Activated CD4-positive, alpha-beta memory T cell treated with anti-CD3 and anti-CD28 coated beads for 36 hours (primary cell): ENCODE measurements around the gene ZBTB39. TPM values are rescaled to one million over a fixed set of nuclear protein-coding genes. Genes with fewer than 3 reads are reported as not detected.
A peak's percentile ranks its signal among the peaks of the same experiment; 100 is the strongest.
"Not testable (repeated sequence)": the region's sequence is repeated elsewhere in the genome, so short reads cannot be mapped to it uniquely, and the experiment has no call there.

Experiments
- CTCF ChIA-PET: fragments of 350-600 bp; sonication (Branson Sonifier 250); formaldehyde crosslinking; loops from one replicate; lab custom pipeline; 2021; ENCODE audit warnings: antibody characterized with exemption, inconsistent platforms; lab: Charles Lee
- POLR2A ChIA-PET: fragments of 350-600 bp; sonication (Branson Sonifier 250); formaldehyde crosslinking; loops from one replicate; lab custom pipeline; 2021; ENCODE audit warnings: antibody characterized with exemption; lab: Charles Lee
- DNase-seq: peaks from one replicate; pipeline ENCODE4 v3.0.0-alpha.2; 2020
- H3K27ac Mint-ChIP-seq: one replicate; pipeline ENCODE4 v1.8.0; 2021; ENCODE audit warnings: mixed read lengths
- H3K27me3 Mint-ChIP-seq: one replicate; pipeline ENCODE4 v1.8.0; 2021; ENCODE audit warnings: mixed read lengths
- H3K36me3 Mint-ChIP-seq: one replicate; pipeline ENCODE4 v1.8.0; 2021; ENCODE audit warnings: mixed read lengths
- H3K4me1 Mint-ChIP-seq: one replicate; pipeline ENCODE4 v1.8.0; 2021; ENCODE audit warnings: low read depth, mixed read lengths
- H3K4me3 Mint-ChIP-seq: one replicate; pipeline ENCODE4 v1.8.0; 2021; ENCODE audit warnings: mild to moderate bottlenecking, mixed read lengths
- H3K9me3 Mint-ChIP-seq: one replicate; pipeline ENCODE4 v1.8.0; 2021; ENCODE audit warnings: mixed read lengths
- intact Hi-C: fragments of 100-400 bp; cut with micrococcal nuclease; formaldehyde crosslinking; loops from one replicate; pipeline ENCODE4 v1.15.1; 2023
- total RNA-seq, 2 experiments: library from RNA; stranded (reverse); gene quantifications; one replicate each; pipeline ENCODE4 v1.2.3, GENCODE V29; 2021

ZBTB39 gene
- total RNA-seq, 2 experiments from 2014 or later: 5.5 to 5.7 TPM

- no peak for DNase-seq
- ChIA-PET POLR2A (no interaction called here), CTCF (no interaction called here)
- Mint-ChIP-seq H3K9me3 (no peaks in the 10 kb centered on the region), H3K4me1 (peaks cover 38% of the 10 kb centered on the region), H3K27ac (no peak overlapping the region), H3K27me3 (no peaks in the 10 kb centered on the region), H3K36me3 (no peaks in the 10 kb centered on the region), H3K4me3 (no peak overlapping the region)
- intact Hi-C loops: no loop called here
Measured at GRCh38 chr12:57029457-57029856, 23.1 kb upstream of the ZBTB39 start.

- H3K9me3 Mint-ChIP-seq: no peaks in the 10 kb centered on the region
- peak overlapping the region; percentile 75 for H3K27ac Mint-ChIP-seq
- DNase-seq: peak; percentile 26
- ChIA-PET CTCF (interaction anchor here (0.7 to 3.6 kb wide), 12 partner anchors 12 to 270 kb away, joined by 3 to 13 read pairs (median 4); partner anchors contain the start of gene TAC3), POLR2A (interaction anchor here (0.6 to 1.1 kb wide), 4 partner anchors 12 to 85 kb away, joined by 3 to 4 read pairs (median 3); partner anchors contain the start of gene TAC3)
- no peaks in the 10 kb centered on the region for H3K36me3 Mint-ChIP-seq
- no peaks in the 10 kb centered on the region for H3K27me3 Mint-ChIP-seq
- peaks cover 38% of the 10 kb centered on the region for H3K4me1 Mint-ChIP-seq
- H3K4me3 Mint-ChIP-seq: no peak overlapping the region
- intact Hi-C loops: no loop called here
Measured at GRCh38 chr12:57027805-57028153, 21.4 kb upstream of the ZBTB39 start.

GRCh38 chr12:57027011-57027804, 20.9 kb upstream of the ZBTB39 start:
- H3K4me3 Mint-ChIP-seq: no peak overlapping the region
- no peaks in the 10 kb centered on the region for H3K9me3 Mint-ChIP-seq
- H3K27me3 Mint-ChIP-seq: no peaks in the 10 kb centered on the region
- peaks cover 38% of the 10 kb centered on the region for H3K4me1 Mint-ChIP-seq
- no peak for DNase-seq
- no peaks in the 10 kb centered on the region for H3K36me3 Mint-ChIP-seq
- POLR2A ChIA-PET: interaction anchor here (0.6 to 1.1 kb wide), 4 partner anchors 11 to 85 kb away, joined by 3 to 4 read pairs (median 3); partner anchors contain the start of gene TAC3
- intact Hi-C loops: no loop called here
- CTCF ChIA-PET: interaction anchor here (0.7 to 3.6 kb wide), 13 partner anchors 11 to 270 kb away, joined by 3 to 13 read pairs (median 4); partner anchors contain the start of gene TAC3
- H3K27ac Mint-ChIP-seq: peak overlapping the region; percentile 75

- H3K4me1 Mint-ChIP-seq: peaks cover 27% of the 10 kb centered on the region
- no peak for DNase-seq
- ChIA-PET CTCF (interaction anchor here (0.9 to 3.6 kb wide), 4 partner anchors 14 to 185 kb away, joined by 3 to 13 read pairs (median 4); no protein-coding TSS in a partner anchor), POLR2A (no interaction called here)
- no peak overlapping the region for H3K4me3 Mint-ChIP-seq
- intact Hi-C loops: no loop called here
- no peaks in the 10 kb centered on the region for H3K36me3 Mint-ChIP-seq
- H3K9me3 Mint-ChIP-seq: no peaks in the 10 kb centered on the region
- H3K27me3 Mint-ChIP-seq: no peaks in the 10 kb centered on the region
- H3K27ac Mint-ChIP-seq: no peak overlapping the region
Measured at GRCh38 chr12:57025196-57025595, 18.9 kb upstream of the ZBTB39 start.

GRCh38 chr12:57022324-57022723, 16.0 kb upstream of the ZBTB39 start:
- intact Hi-C loops, DNase-seq, H3K27me3 Mint-ChIP-seq, H3K9me3 Mint-ChIP-seq, H3K27ac Mint-ChIP-seq, H3K36me3 Mint-ChIP-seq, H3K4me3 Mint-ChIP-seq, POLR2A ChIA-PET, CTCF ChIA-PET: not testable (repeated sequence)
- H3K4me1 Mint-ChIP-seq: peaks cover 19% of the 10 kb centered on the region

GRCh38 chr12:57019983-57020719, 13.8 kb upstream of the ZBTB39 start:
- Mint-ChIP-seq H3K27me3 (no peaks in the 10 kb centered on the region), H3K36me3 (no peaks in the 10 kb centered on the region), H3K9me3 (no peaks in the 10 kb centered on the region), H3K27ac (no peak overlapping the region), H3K4me1 (peaks cover 7% of the 10 kb centered on the region), H3K4me3 (no peak overlapping the region)
- POLR2A ChIA-PET: interaction anchor here (0.6 kb wide), 1 partner anchor 947 kb away, joined by 3 read pairs; no protein-coding TSS in a partner anchor
- no peak for DNase-seq
- intact Hi-C loops: no loop called here
- CTCF ChIA-PET: interaction anchor here (1.1 to 2.6 kb wide), 5 partner anchors 13 to 163 kb away, joined by 3 to 19 read pairs (median 5); partner anchors contain the start of gene ZBTB39

- intact Hi-C loops: no loop called here
- Mint-ChIP-seq H3K27me3 (peaks cover under 1% of the 10 kb centered on the region), H3K4me3 (no peak overlapping the region), H3K27ac (no peak overlapping the region), H3K4me1 (peaks cover 7% of the 10 kb centered on the region), H3K36me3 (no peaks in the 10 kb centered on the region), H3K9me3 (no peaks in the 10 kb centered on the region)
- POLR2A ChIA-PET: no interaction called here
- no peak for DNase-seq
- CTCF ChIA-PET: interaction anchor here (0.9 to 3.4 kb wide), 7 partner anchors 11 to 106 kb away, joined by 4 to 19 read pairs (median 8); partner anchors contain the start of gene ZBTB39
Measured at GRCh38 chr12:57018906-57019305, 12.6 kb upstream of the ZBTB39 start.

- H3K4me3 Mint-ChIP-seq, DNase-seq, H3K9me3 Mint-ChIP-seq, H3K4me1 Mint-ChIP-seq, intact Hi-C loops, H3K27me3 Mint-ChIP-seq, H3K36me3 Mint-ChIP-seq, POLR2A ChIA-PET, H3K27ac Mint-ChIP-seq: not testable (repeated sequence)
- CTCF ChIA-PET: interaction anchor here (0.6 to 3.4 kb wide), 6 partner anchors 11 to 156 kb away, joined by 3 to 19 read pairs (median 6); partner anchors contain the start of gene ZBTB39
Measured at GRCh38 chr12:57018353-57018752, 12.0 kb upstream of the ZBTB39 start.

- Mint-ChIP-seq H3K27ac (no peak within 1 kb of the TSS), H3K4me1 (peaks cover 25% of the 10 kb centered on the region), H3K36me3 (no peaks in the 10 kb centered on the region), H3K4me3 (no peak within 1 kb of the TSS), H3K9me3 (no peaks in the 10 kb centered on the region), H3K27me3 (peaks cover 4% of the 10 kb centered on the region)
- intact Hi-C loops: no loop called here
- DNase-seq: no peak
- ChIA-PET POLR2A (interaction anchor here (1.2 kb wide), 2 partner anchors 11 to 30 kb away, joined by 3 to 4 read pairs; no protein-coding TSS in a partner anchor), CTCF (interaction anchor here (1.1 to 3.4 kb wide), 4 partner anchors 11 to 96 kb away, joined by 3 to 18 read pairs (median 4); no protein-coding TSS in a partner anchor)
Measured at GRCh38 chr12:57016348-57016747, 10.0 kb upstream of the ZBTB39 start, which contains the start of gene TAC3. Gene TAC3, minus strand, starts transcription at chr12:57016529. Its CDS starts 732 bp downstream, at chr12:57015797.

- intact Hi-C loops: no loop called here
- Mint-ChIP-seq H3K4me1 (peaks cover 37% of the 10 kb centered on the region), H3K9me3 (no peaks in the 10 kb centered on the region), H3K27ac (no peak overlapping the region), H3K36me3 (no peaks in the 10 kb centered on the region), H3K27me3 (peaks cover 4% of the 10 kb centered on the region), H3K4me3 (no peak overlapping the region)
- CTCF ChIA-PET: interaction anchor here (1.0 to 2.9 kb wide), 5 partner anchors 12 to 111 kb away, joined by 3 to 28 read pairs (median 4); no protein-coding TSS in a partner anchor
- DNase-seq: no peak
- POLR2A ChIA-PET: no interaction called here
Measured at GRCh38 chr12:57012600-57013465, 6.5 kb upstream of the ZBTB39 start.
